Neural progenitor cell (in vitro differentiated cells): Measurements from ENCODE around the gene CHSY3. TPM values are rescaled to one million over a fixed set of nuclear protein-coding genes. Genes with fewer than 3 reads are reported as not detected.

Source experiments
- DNase-seq: peaks from one replicate; pipeline ENCODE4 v3.0.0-alpha.2; 2016; ENCODE audit warnings: low spot score
- H2AFZ ChIP-seq: fragments of 200-600 bp; sonication (generic); replicated peaks from 2 replicates; pipeline ENCODE4 v1.6.1; 2016; ENCODE audit warnings: antibody characterized with exemption
- H3F3A ChIP-seq: fragments of 200-600 bp; sonication (generic); 2 replicates; pipeline ENCODE4 v1.6.1; 2016; ENCODE audit warnings: antibody characterized with exemption, low read depth
- H3K27ac ChIP-seq: fragments of 200-600 bp; sonication (generic); 2 replicates; pipeline ENCODE4 v1.5.1; 2016; ENCODE audit warnings: mild to moderate bottlenecking
- H3K27me3 ChIP-seq: fragments of 200-600 bp; sonication (generic); 2 replicates; pipeline ENCODE4 v1.6.1; 2016; ENCODE audit warnings: mild to moderate bottlenecking, moderate library complexity
- H3K36me3 ChIP-seq: fragments of 200-600 bp; sonication (generic); 2 replicates; pipeline ENCODE4 v1.5.1; 2016
- H3K4me1 ChIP-seq: fragments of 200-600 bp; sonication (generic); 2 replicates; pipeline ENCODE4 v1.6.1; 2016; ENCODE audit warnings: mixed run types
- H3K4me2 ChIP-seq: fragments of 200-600 bp; sonication (generic); 2 replicates; pipeline ENCODE4 v1.6.1; 2016
- H3K4me3 ChIP-seq: fragments of 200-600 bp; sonication (generic); 2 replicates; pipeline ENCODE4 v1.5.1; 2016
- H3K79me2 ChIP-seq: fragments of 200-600 bp; sonication (generic); 2 replicates; pipeline ENCODE4 v1.6.1; 2016; ENCODE audit warnings: low read depth
- H3K9ac ChIP-seq: fragments of 200-600 bp; sonication (generic); 2 replicates; pipeline ENCODE4 v1.6.1; 2016
- H3K9me3 ChIP-seq: fragments of 200-600 bp; sonication (generic); 2 replicates; pipeline ENCODE4 v1.5.1; 2016; ENCODE audit warnings: low read depth
- H4K20me1 ChIP-seq: fragments of 200-600 bp; sonication (generic); 2 replicates; pipeline ENCODE4 v1.6.1; 2016; ENCODE audit warnings: low read depth
- H3K27ac Mint-ChIP-seq: 3 replicates; pipeline ENCODE4 v1.8.0; 2021; ENCODE audit warnings: mixed read lengths
- H3K27me3 Mint-ChIP-seq: 2 replicates; pipeline ENCODE4 v1.8.0; 2022; ENCODE audit warnings: low read depth, mild to moderate bottlenecking, inconsistent platforms, moderate library complexity, mixed read lengths; ENCODE audit not compliant: insufficient read depth
- H3K36me3 Mint-ChIP-seq: 3 replicates; pipeline ENCODE4 v1.8.0; 2021; ENCODE audit warnings: mixed read lengths
- H3K4me1 Mint-ChIP-seq: 3 replicates; pipeline ENCODE4 v1.8.0; 2021; ENCODE audit warnings: mixed read lengths
- H3K4me3 Mint-ChIP-seq: 3 replicates; pipeline ENCODE4 v1.8.0; 2021; ENCODE audit warnings: mild to moderate bottlenecking, moderate library complexity, mixed read lengths
- H3K9me3 Mint-ChIP-seq: 3 replicates; pipeline ENCODE4 v1.8.0; 2020; ENCODE audit warnings: mixed read lengths
- EZH2 ChIP-seq: fragments of 200-600 bp; sonication (generic); IDR thresholded peaks from 2 replicates; pipeline ENCODE4 v1.6.1; 2017; ENCODE audit warnings: antibody characterized with exemption, mild to moderate bottlenecking, moderate library complexity
- EZH2phosphoT487 ChIP-seq: fragments of 200-600 bp; sonication (generic); IDR thresholded peaks from 2 replicates; pipeline ENCODE4 v1.6.1; 2017; ENCODE audit warnings: antibody characterized with exemption
- total RNA-seq: library from RNA; depleted of rRNA; stranded (reverse); fragments of >200 nt; gene quantifications from 2 replicates; pipeline ENCODE4 v1.2.3, GENCODE V29; 2015; ENCODE audit warnings: low replicate concordance
- TF ChIP-seq, protein P1 (sequence below): fragments of 200-600 bp; sonication (generic); IDR thresholded peaks from 2 replicates; pipeline ENCODE4 v1.5.1; 2017; ENCODE audit warnings: antibody characterized with exemption, mild to moderate bottlenecking

Gene CHSY3
- total RNA-seq, 1 donor from 2014 or later: 0.30 TPM

DNA sequence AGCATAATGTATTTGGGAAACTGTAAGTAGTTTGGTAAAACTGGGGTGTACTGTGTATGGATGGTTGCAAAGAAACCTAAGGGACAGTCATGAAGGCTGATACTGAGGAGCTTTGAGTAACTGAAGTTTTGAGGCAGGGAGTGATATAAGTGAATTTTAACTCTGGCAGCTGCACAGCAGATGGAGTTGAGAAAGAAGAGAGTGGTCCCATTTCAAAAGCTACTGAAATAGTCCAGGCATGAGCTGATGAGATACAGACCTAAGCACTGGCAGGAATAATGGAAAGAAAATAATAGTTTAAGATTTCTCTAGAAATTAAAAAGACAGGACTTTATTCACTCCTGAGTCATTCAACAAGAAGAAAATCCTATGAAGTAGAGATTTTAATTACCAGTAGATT is 232.0 kb downstream of the CHSY3 start:
- no peaks in the 10 kb centered on the region for H3K27me3 ChIP-seq
- no peak overlapping the region for H3K27ac ChIP-seq
- no peaks in the 10 kb centered on the region for H3K79me2 ChIP-seq
- Mint-ChIP-seq H3K9me3 (no peaks in the 10 kb centered on the region), H3K27me3 (no peaks in the 10 kb centered on the region), H3K27ac (no peak overlapping the region), H3K4me3 (no peak overlapping the region), H3K4me1 (no peaks in the 10 kb centered on the region), H3K36me3 (no peaks in the 10 kb centered on the region)
- no peaks in the 10 kb centered on the region for H3K9me3 ChIP-seq
- H3K4me2 ChIP-seq: no peak overlapping the region
- H3K36me3 ChIP-seq: no peaks in the 10 kb centered on the region
- no peaks in the 10 kb centered on the region for H3F3A ChIP-seq
- H3K4me3 ChIP-seq: no peak overlapping the region
- TF ChIP-seq EZH2 (no peak), EZH2phosphoT487 (no peak)
- TF ChIP-seq, protein P1, sequence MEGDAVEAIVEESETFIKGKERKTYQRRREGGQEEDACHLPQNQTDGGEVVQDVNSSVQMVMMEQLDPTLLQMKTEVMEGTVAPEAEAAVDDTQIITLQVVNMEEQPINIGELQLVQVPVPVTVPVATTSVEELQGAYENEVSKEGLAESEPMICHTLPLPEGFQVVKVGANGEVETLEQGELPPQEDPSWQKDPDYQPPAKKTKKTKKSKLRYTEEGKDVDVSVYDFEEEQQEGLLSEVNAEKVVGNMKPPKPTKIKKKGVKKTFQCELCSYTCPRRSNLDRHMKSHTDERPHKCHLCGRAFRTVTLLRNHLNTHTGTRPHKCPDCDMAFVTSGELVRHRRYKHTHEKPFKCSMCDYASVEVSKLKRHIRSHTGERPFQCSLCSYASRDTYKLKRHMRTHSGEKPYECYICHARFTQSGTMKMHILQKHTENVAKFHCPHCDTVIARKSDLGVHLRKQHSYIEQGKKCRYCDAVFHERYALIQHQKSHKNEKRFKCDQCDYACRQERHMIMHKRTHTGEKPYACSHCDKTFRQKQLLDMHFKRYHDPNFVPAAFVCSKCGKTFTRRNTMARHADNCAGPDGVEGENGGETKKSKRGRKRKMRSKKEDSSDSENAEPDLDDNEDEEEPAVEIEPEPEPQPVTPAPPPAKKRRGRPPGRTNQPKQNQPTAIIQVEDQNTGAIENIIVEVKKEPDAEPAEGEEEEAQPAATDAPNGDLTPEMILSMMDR: no peak
- no peaks in the 10 kb centered on the region for H4K20me1 ChIP-seq
- no peaks in the 10 kb centered on the region for H3K4me1 ChIP-seq
- H2AFZ ChIP-seq: no peak overlapping the region
- H3K9ac ChIP-seq: no peak overlapping the region
- no peak for DNase-seq

DNA sequence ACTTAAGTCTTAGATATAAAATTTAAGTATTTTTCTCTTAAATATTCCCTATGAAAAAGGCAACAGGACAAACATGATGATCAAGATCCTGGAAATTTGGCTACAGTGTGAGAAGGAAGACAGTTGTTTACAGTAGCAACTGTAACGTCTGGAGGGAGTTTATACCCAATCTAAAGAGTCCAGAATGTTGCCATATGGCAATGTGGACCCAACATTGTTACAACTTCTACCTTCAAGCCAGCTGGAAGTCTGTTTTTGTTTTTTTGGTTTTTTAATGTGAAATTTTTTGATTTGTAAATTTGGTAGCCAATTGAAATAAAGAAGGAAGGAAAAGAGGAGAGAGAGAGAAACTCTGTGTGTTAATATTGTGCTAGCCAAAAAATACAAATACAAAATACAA is 233.4 kb downstream of the CHSY3 start:
- no peaks in the 10 kb centered on the region for H3K27me3 Mint-ChIP-seq
- no peak overlapping the region for H3K27ac ChIP-seq
- H3K9me3 ChIP-seq: no peaks in the 10 kb centered on the region
- no peak overlapping the region for H3K27ac Mint-ChIP-seq
- H3K9ac ChIP-seq: no peak overlapping the region
- H3K9me3 Mint-ChIP-seq: no peaks in the 10 kb centered on the region
- no peak overlapping the region for H3K4me3 Mint-ChIP-seq
- H3K27me3 ChIP-seq: no peaks in the 10 kb centered on the region
- H3K36me3 Mint-ChIP-seq: no peaks in the 10 kb centered on the region
- TF ChIP-seq, protein P1: no peak
- no peak for TF ChIP-seq EZH2phosphoT487
- no peak for TF ChIP-seq EZH2
- no peaks in the 10 kb centered on the region for H3K36me3 ChIP-seq
- no peaks in the 10 kb centered on the region for H3K79me2 ChIP-seq
- no peaks in the 10 kb centered on the region for H4K20me1 ChIP-seq
- H3K4me1 ChIP-seq: no peaks in the 10 kb centered on the region
- no peaks in the 10 kb centered on the region for H3F3A ChIP-seq
- no peak overlapping the region for H2AFZ ChIP-seq
- no peak overlapping the region for H3K4me2 ChIP-seq
- H3K4me3 ChIP-seq: no peak overlapping the region
- no peaks in the 10 kb centered on the region for H3K4me1 Mint-ChIP-seq
- no peak for DNase-seq

DNA sequence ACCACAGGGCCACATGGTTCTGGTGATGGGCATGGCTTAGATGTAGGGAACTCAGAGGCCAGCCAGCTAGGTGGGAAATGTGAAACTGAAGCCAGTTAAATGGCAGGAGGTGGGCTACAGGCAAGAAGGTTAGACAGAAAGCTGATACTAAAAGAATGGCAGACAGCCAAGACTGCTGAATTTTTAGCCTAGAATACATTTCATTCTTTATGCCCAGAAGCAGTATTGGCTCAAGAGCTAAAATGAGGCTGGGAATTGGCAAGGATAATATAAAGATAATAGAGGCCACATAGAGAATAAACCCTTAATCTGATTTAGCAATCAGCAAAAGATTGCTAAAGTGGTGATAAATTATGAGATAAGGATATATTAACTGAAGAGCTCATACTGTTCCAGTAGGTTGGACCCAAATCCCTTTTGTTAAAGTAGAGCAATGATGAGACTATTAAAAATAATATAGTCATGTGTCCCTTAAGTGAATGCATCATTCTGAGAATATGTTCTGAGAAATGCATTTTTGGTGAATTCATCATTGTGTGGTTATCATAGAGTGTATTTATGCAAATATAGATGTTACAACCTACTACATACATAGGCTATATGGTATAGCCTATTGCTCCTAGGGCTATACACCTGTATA is 234.3 kb downstream of the CHSY3 start:
- no peaks in the 10 kb centered on the region for H3K9me3 Mint-ChIP-seq
- no peaks in the 10 kb centered on the region for H3K9me3 ChIP-seq
- H3K36me3 Mint-ChIP-seq: no peaks in the 10 kb centered on the region
- DNase-seq: no peak
- H3K27ac ChIP-seq: no peak overlapping the region
- no peaks in the 10 kb centered on the region for H3K4me1 ChIP-seq
- no peaks in the 10 kb centered on the region for H3K4me1 Mint-ChIP-seq
- no peaks in the 10 kb centered on the region for H3K27me3 Mint-ChIP-seq
- H3K4me3 Mint-ChIP-seq: no peak overlapping the region
- TF ChIP-seq, protein P1: no peak
- TF ChIP-seq EZH2 (no peak), EZH2phosphoT487 (no peak)
- no peaks in the 10 kb centered on the region for H3F3A ChIP-seq
- no peak overlapping the region for H3K4me2 ChIP-seq
- no peak overlapping the region for H2AFZ ChIP-seq
- H3K27ac Mint-ChIP-seq: no peak overlapping the region
- no peaks in the 10 kb centered on the region for H3K79me2 ChIP-seq
- H3K36me3 ChIP-seq: no peaks in the 10 kb centered on the region
- no peaks in the 10 kb centered on the region for H4K20me1 ChIP-seq
- H3K9ac ChIP-seq: no peak overlapping the region
- no peak overlapping the region for H3K4me3 ChIP-seq
- H3K27me3 ChIP-seq: no peaks in the 10 kb centered on the region
